GM23338 (cell line): ENCODE data around the gene LDAF1. TPM values are rescaled to one million over a fixed set of nuclear protein-coding genes. Genes with fewer than 3 reads are reported as not detected.
A peak's percentile ranks its signal among the peaks of the same experiment; 100 is the strongest.

ENCODE experiments used
- CREB1 ChIP-seq: fragments of 250-450 bp; sonication (Bioruptor Pico); IDR thresholded peaks from 2 replicates; pipeline ENCODE4 v1.5.0; 2020; ENCODE audit warnings: low read depth, mild to moderate bottlenecking, moderate library complexity
- EZH2phosphoT487 ChIP-seq: fragments of 200-600 bp; sonication (generic); IDR thresholded peaks from one replicate; pipeline ENCODE4 v1.8.1; 2018; ENCODE audit warnings: antibody characterized with exemption; ENCODE audit not compliant: unreplicated experiment
- JUNB ChIP-seq: IDR thresholded peaks from one replicate; pipeline ENCODE4 v1.6.1; 2016; ENCODE audit warnings: antibody characterized with exemption; ENCODE audit not compliant: unreplicated experiment
- STAT1 ChIP-seq: IDR thresholded peaks from one replicate; pipeline ENCODE4 v1.6.1; 2016; ENCODE audit warnings: antibody characterized with exemption; ENCODE audit not compliant: unreplicated experiment
- ZNF114 ChIP-seq: fragments of 250-450 bp; sonication (Bioruptor Pico); IDR thresholded peaks from 2 replicates; pipeline ENCODE4 v1.5.0; 2020; ENCODE audit warnings: mild to moderate bottlenecking, moderate library complexity
- polyA plus RNA-seq: library from polyadenylated mRNA; unstranded; fragments of >200 nt; fragmentation: Nextera tagmentation; extraction: Ambion mirVana; gene quantifications from 2 replicates; pipeline ENCODE4 v1.2.1, GENCODE V29; 2016
- total RNA-seq: library from RNA; depleted of rRNA; stranded (reverse); fragments of >200 nt; shearing (Covaris generic); gene quantifications from 2 replicates; pipeline ENCODE4 v1.2.3, GENCODE V29; 2014
- TF ChIP-seq, protein P1 (sequence below): fragments of 250-450 bp; sonication (Bioruptor Pico); IDR thresholded peaks from 2 replicates; pipeline ENCODE4 v1.5.0; 2020; ENCODE audit warnings: mild to moderate bottlenecking, moderate library complexity
- TF ChIP-seq, protein P2 (sequence below): IDR thresholded peaks from 2 replicates; pipeline ENCODE4 v1.6.1; 2016; ENCODE audit warnings: antibody characterized with exemption
- TF ChIP-seq, protein P3 (sequence below), 2 experiments: fragments of 200-600 bp in 1 of 2; sonication (generic) in 1 of 2; conservative IDR thresholded peaks; 2 replicates each; pipeline versions ENCODE4 v1.5.1 to v1.6.1; 2016 to 2017; ENCODE audit warnings: antibody characterized with exemption in 2 of 2, low read depth in 2 of 2, mild to moderate bottlenecking in 2 of 2, moderate library complexity in 1 of 2
- TF ChIP-seq, protein P4 (sequence below): IDR thresholded peaks from one replicate; pipeline ENCODE4 v1.6.1; 2018; ENCODE audit warnings: antibody characterized with exemption; ENCODE audit not compliant: unreplicated experiment

Gene LDAF1
- total and polyA plus RNA-seq, 2 experiments from 2014 or later: 20.5 to 33.8 TPM

DNA sequence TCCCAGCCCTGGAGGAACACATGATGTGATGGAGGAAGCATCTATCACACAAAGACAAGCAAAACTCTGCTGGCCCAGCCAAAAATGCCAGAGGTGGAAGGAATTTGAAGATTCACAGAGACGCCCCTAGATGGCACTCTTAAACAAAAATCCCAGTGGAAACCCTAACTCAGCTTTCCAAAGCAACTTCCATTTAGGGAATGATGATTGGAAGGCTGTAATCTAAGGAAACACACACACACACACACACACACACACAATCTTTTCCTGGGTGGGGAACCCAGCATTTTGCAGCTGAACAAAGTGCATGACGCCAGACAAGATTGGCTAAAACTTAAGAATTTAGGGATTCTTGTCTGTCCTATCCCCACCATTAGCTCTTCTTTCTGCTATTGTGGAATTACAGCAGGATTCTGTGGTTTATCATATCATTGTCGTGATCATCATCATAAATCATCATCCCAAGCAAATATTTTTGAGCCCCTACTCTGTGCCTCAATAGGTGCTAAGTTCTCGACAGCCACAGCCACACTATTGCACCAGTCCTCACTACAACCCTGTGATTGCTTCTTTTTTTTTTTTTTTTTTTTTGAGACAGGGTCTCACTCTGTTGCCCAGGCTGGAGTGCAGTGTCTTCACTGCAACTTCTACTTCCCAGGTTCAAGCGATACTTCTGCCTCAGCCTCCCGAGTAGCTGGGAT is 1.6 kb upstream of the LDAF1 start (continued):
- TF ChIP-seq, protein P1, sequence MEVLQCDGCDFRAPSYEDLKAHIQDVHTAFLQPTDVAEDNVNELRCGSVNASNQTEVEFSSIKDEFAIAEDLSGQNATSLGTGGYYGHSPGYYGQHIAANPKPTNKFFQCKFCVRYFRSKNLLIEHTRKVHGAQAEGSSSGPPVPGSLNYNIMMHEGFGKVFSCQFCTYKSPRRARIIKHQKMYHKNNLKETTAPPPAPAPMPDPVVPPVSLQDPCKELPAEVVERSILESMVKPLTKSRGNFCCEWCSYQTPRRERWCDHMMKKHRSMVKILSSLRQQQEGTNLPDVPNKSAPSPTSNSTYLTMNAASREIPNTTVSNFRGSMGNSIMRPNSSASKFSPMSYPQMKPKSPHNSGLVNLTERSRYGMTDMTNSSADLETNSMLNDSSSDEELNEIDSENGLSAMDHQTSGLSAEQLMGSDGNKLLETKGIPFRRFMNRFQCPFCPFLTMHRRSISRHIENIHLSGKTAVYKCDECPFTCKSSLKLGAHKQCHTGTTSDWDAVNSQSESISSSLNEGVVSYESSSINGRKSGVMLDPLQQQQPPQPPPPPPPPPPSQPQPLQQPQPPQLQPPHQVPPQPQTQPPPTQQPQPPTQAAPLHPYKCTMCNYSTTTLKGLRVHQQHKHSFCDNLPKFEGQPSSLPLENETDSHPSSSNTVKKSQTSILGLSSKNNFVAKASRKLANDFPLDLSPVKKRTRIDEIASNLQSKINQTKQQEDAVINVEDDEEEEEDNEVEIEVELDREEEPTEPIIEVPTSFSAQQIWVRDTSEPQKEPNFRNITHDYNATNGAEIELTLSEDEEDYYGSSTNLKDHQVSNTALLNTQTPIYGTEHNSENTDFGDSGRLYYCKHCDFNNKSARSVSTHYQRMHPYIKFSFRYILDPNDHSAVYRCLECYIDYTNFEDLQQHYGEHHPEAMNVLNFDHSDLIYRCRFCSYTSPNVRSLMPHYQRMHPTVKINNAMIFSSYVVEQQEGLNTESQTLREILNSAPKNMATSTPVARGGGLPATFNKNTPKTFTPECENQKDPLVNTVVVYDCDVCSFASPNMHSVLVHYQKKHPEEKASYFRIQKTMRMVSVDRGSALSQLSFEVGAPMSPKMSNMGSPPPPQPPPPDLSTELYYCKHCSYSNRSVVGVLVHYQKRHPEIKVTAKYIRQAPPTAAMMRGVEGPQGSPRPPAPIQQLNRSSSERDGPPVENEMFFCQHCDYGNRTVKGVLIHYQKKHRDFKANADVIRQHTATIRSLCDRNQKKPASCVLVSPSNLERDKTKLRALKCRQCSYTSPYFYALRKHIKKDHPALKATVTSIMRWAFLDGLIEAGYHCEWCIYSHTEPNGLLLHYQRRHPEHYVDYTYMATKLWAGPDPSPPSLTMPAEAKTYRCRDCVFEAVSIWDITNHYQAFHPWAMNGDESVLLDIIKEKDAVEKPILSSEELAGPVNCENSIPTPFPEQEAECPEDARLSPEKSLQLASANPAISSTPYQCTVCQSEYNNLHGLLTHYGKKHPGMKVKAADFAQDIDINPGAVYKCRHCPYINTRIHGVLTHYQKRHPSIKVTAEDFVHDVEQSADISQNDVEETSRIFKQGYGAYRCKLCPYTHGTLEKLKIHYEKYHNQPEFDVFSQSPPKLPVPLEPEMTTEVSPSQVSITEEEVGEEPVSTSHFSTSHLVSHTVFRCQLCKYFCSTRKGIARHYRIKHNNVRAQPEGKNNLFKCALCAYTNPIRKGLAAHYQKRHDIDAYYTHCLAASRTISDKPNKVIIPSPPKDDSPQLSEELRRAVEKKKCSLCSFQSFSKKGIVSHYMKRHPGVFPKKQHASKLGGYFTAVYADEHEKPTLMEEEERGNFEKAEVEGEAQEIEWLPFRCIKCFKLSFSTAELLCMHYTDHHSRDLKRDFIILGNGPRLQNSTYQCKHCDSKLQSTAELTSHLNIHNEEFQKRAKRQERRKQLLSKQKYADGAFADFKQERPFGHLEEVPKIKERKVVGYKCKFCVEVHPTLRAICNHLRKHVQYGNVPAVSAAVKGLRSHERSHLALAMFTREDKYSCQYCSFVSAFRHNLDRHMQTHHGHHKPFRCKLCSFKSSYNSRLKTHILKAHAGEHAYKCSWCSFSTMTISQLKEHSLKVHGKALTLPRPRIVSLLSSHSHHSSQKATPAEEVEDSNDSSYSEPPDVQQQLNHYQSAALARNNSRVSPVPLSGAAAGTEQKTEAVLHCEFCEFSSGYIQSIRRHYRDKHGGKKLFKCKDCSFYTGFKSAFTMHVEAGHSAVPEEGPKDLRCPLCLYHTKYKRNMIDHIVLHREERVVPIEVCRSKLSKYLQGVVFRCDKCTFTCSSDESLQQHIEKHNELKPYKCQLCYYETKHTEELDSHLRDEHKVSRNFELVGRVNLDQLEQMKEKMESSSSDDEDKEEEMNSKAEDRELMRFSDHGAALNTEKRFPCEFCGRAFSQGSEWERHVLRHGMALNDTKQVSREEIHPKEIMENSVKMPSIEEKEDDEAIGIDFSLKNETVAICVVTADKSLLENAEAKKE (CRISPR knock-in tag): peak; percentile 17; the same call in 1 of the 2 replicates
- TF ChIP-seq, protein P2, sequence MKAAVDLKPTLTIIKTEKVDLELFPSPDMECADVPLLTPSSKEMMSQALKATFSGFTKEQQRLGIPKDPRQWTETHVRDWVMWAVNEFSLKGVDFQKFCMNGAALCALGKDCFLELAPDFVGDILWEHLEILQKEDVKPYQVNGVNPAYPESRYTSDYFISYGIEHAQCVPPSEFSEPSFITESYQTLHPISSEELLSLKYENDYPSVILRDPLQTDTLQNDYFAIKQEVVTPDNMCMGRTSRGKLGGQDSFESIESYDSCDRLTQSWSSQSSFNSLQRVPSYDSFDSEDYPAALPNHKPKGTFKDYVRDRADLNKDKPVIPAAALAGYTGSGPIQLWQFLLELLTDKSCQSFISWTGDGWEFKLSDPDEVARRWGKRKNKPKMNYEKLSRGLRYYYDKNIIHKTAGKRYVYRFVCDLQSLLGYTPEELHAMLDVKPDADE: no peak
- TF ChIP-seq STAT1 (no peak), EZH2phosphoT487 (no peak), JUNB (no peak), ZNF114 (CRISPR knock-in tag) (no peak), CREB1 (CRISPR knock-in tag) (no peak)
- TF ChIP-seq, protein P3, sequence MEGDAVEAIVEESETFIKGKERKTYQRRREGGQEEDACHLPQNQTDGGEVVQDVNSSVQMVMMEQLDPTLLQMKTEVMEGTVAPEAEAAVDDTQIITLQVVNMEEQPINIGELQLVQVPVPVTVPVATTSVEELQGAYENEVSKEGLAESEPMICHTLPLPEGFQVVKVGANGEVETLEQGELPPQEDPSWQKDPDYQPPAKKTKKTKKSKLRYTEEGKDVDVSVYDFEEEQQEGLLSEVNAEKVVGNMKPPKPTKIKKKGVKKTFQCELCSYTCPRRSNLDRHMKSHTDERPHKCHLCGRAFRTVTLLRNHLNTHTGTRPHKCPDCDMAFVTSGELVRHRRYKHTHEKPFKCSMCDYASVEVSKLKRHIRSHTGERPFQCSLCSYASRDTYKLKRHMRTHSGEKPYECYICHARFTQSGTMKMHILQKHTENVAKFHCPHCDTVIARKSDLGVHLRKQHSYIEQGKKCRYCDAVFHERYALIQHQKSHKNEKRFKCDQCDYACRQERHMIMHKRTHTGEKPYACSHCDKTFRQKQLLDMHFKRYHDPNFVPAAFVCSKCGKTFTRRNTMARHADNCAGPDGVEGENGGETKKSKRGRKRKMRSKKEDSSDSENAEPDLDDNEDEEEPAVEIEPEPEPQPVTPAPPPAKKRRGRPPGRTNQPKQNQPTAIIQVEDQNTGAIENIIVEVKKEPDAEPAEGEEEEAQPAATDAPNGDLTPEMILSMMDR (conservative IDR thresholded peaks at IDR 0.05; ENCODE audit: low read depth in 2 of 2): peak; percentile 70 to 72
- TF ChIP-seq, protein P4, sequence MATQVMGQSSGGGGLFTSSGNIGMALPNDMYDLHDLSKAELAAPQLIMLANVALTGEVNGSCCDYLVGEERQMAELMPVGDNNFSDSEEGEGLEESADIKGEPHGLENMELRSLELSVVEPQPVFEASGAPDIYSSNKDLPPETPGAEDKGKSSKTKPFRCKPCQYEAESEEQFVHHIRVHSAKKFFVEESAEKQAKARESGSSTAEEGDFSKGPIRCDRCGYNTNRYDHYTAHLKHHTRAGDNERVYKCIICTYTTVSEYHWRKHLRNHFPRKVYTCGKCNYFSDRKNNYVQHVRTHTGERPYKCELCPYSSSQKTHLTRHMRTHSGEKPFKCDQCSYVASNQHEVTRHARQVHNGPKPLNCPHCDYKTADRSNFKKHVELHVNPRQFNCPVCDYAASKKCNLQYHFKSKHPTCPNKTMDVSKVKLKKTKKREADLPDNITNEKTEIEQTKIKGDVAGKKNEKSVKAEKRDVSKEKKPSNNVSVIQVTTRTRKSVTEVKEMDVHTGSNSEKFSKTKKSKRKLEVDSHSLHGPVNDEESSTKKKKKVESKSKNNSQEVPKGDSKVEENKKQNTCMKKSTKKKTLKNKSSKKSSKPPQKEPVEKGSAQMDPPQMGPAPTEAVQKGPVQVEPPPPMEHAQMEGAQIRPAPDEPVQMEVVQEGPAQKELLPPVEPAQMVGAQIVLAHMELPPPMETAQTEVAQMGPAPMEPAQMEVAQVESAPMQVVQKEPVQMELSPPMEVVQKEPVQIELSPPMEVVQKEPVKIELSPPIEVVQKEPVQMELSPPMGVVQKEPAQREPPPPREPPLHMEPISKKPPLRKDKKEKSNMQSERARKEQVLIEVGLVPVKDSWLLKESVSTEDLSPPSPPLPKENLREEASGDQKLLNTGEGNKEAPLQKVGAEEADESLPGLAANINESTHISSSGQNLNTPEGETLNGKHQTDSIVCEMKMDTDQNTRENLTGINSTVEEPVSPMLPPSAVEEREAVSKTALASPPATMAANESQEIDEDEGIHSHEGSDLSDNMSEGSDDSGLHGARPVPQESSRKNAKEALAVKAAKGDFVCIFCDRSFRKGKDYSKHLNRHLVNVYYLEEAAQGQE: no peak
